GM21390 (cell line): Measurements from ENCODE around the gene ALDH1A2.
"Not testable (repeated sequence)": the region's sequence is repeated elsewhere in the genome, so short reads cannot be mapped to it uniquely, and the experiment has no call there.

Source experiments
- ATAC-seq: cut with Tn5 transposase; IDR thresholded peaks from one replicate; pipeline ENCODE4 v1.9.1; 2021; ENCODE audit not compliant: unreplicated experiment

The ALDH1A2 gene

DNA sequence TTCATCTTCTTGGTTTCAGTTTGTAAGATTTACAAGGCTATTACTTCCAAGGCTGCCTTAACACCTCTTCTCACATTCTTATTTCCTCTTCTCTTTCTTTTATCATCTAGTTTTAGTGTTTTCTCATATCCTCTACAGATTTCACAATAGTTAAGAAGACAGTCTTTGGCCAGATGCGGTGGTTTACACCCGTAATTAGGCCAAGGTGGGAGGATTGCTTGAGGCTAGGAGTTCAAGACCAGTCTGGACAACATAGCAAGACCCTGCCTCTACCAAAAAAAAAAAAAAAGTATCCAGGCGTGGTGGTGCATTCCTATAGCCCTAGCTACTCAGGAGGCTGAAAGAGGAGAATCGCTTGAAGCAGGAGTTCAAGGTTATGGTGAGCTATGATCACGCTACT lies 3.5 kb upstream of the ALDH1A2 start:
- ATAC-seq: no peak

DNA sequence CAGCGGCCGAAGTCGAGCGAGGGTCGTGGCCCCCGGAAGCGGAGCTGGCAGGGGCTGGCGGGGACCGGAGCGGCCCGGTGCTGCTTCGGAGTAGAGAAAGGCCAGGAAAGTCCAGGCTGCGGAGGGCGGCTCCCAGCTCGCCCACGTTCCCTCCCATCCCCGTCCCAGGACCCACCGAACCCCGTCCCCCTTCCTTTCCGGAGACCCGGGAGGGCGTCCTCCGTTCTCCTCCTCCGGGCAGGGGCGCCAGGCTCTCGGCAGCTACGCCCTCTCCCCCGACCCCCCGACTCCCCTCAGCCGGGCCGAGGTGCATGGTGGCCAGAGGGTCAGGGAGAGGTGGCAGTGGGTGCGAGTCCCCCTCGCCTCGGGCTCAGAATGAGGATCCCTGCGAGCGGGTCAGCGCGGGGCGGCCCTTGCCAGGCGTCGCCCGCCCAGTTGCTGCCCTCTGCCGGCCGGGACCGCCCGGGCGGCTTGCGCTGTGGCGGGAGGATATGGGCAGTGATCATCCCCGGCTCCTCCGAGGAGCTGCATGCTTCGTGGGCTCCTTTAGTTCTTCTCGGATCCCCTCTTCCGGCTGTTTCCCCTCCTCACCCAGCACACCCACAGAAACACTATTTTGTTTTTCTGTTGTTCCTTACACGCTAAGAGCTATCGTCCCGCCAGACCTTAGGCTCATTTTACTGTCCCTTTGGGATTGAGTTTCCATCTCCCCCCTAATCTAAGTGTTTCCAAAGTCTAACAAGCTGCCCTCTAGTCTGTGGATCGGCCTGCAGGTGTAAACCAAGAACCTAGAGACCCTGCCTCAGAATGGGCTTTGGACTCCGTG lies 744 bp upstream of the ALDH1A2 start:
- no peak for ATAC-seq

DNA sequence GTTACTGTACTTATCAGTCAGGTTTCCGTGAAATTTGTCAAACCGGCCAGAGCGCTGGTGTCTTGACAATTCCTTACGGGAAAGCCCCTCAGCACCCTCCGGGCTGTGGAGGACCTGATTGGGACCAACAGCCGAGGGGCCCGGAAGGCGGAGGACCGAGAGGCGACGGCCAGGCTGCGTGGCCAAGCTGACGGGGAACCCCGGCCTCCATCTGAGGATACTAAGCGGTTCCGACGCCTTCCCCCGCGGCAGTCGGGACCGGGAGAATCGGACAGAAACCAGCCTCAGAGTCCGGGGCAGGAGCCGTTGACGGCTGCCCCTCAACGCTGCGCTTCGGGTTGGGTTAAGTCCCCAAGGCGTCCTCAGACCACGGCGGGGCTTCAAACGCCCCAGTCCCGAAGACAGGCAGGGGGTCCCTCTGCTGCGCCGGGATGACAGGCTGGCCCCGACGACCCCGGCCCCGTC lies 499 bp downstream of the ALDH1A2 start:
- ATAC-seq: no peak

DNA sequence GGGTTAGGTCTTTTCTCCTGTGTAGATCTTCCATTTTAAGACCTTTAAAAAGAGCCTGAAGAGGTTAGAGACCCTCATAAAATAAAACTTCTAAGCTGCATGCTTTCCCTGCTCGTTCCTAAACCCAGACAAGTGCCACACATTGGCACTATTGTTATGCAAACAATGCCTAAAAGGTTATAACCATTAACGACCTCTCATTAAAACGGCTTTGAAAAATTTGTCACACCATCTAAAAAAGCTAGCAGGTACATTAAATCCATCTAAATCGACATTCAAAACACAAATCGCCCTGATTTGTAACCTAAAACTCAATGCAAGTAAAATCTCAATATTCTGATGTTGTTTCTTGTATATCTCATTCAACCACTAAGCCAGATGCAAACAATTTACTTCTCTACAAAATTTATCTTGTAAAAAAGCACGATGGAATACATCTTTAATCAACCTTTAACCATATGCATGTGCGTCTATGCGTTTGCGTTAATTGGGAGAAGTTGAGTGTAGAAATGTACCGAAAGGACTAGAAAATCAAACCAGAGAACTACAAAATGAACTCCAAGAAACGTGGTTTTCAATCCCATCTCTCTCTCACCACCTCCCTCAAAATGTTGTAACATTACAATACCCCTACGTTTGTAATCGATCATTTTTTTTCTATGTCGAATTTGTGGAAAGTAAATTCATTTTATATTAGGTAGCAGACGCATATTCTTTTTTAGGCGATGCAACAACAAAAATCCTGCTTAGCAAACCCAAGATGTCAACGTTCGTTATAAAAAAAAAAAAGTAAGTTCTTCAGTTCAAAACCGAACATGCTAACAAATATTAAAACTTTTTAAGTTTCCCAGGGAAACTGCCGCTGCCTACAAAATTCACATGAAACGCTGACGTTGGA lies 1.2 kb downstream of the ALDH1A2 start:
- no peak for ATAC-seq

DNA sequence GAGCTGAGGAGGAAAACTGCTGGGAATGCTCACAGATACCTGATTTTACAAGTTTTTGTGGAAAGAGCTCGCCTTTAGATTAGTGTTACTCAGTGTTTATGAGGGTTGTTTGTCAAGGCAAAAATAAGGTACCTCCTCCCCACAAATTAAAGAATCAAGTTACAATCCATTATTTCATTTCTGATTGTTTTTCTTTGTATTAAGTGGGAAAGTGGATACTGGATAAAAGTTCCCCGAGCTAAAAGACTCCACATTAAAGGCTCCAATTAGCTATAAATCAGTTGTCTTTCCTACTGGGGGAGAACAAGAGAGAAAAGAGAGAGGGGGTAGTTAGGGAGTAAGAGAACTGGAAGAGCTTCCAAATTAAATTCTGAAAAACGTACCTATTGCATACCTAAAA lies 1.9 kb downstream of the ALDH1A2 start:
- ATAC-seq: no peak

DNA sequence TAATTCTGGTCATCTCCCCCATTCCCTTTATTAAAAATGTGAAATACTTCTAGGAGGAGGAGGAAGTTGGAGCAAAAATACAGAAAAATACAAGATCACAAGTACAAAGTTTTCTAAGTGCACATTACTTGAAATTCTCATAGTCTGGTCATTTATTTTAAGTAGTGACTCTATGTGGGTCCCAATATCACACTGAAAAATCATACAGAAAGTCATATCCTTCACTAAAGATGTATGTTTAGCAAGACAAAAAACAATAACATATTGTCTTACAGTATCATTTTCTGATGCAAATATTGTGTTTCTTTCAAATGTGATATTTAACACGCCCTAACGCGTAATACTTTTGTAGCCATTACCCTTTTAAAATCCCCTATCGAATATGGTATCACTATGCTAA lies 2.5 kb downstream of the ALDH1A2 start:
- ATAC-seq: no peak

DNA sequence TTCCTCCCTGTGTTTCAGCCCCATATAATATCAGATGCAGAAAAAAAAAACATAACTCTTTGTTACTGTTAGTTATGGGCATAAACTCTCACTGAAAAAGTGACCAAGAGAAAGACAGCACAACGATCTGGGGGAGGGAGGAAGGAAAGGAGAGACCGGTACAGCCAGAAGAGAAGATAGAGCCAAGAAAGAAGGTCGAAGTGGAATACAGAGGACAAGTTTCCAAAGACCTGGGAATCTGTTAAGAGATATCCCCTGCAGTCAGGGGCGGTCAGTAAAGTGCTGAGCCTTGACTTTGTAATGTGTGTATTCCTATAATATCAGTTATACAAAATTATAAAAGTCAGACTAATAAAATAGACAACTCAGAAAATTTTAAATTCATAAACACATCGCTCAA lies 3.3 kb downstream of the ALDH1A2 start:
- no peak for ATAC-seq

DNA sequence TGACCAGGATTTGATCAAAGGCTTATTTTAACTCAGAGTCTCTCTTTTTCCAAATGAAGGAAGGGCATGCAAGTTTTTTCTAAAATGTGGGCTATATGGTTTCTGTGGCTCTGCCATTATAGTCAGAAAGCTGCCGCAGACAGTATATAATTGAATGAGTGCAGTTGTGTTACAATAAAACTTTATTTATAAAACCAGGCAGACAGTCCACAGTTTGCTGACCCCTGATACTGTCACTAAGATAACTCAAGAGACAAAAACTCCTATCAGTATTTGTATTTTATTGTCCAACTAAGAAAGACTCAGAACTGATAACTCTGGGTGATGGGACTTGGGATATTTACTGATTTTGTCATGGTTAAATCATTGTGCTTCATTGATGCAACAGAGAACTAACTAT lies 4.9 kb downstream of the ALDH1A2 start:
- no peak for ATAC-seq

DNA sequence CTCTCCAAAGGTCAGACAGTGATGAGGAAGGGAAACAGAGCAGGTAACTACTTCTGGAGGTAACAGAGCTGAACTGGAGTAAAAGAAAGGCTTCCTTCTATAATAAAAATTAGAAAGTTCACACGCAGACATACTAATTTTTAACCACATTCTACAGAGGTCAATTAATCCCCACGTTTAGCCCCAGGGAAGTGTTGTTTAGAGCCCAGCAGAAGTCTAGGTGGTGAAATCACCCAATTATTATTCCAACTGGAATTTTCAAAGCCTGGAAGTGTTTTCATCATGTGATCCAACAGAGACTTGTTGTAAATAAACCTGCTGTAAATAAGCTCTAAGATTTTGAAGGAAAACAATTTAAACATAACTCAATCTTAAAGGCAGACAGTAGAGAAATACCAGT lies 6.8 kb downstream of the ALDH1A2 start:
- ATAC-seq: no peak

DNA sequence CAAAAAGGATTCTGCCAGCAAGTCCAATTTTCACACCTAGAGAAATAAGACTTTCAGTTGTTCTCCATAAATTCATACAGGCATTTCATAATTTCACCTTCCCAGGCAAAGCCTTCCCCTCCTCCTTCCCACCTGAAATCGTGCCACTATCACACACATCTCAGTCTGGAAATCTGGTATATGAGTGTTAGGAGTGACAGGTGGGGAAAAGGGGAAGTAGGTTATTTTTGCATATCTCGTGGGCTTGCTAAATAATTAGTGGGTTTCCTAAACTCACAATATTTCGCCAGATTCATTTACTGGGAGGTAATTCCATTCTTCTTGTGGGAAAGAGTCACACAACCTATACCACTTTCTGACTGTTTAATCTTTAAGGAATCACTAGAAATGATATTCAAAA lies 7.4 kb downstream of the ALDH1A2 start:
- no peak for ATAC-seq

DNA sequence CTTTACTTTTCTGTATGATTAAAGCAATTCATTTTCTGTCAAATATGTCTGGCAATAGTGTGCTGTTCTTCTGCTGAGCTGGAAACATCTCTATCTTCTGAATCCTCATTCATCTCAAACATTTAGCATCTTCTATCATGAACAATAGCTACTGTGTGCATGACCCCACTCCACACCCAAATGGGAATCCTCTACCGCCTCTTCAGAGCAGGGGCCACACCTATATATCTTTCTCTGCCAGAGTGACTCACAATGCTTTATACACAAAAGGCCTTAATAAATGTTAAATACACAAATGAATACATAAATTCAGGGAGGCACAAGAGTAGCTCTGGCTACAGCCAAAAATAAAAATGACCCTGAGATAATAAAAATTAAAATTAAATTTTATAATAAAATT lies 8.0 kb downstream of the ALDH1A2 start:
- ATAC-seq: no peak

DNA sequence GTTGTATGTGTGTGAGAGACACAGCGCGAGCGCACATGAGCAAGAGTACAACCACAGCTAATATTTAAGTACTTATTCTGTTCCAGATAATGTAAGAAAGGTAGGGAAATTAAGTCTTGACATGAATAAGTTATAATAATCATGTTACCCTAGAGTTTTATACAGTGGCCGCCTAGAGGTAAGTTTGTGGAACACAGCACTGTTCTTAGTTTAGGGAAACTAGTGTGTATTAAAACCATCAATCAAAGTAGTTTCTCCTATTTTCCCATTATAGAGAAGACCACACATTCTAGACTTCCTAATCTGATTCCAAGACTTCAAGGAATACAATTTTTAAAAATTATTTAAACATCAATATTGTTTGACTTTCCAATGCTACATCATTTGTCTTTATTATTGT lies 9.5 kb downstream of the ALDH1A2 start:
- ATAC-seq: no peak

DNA sequence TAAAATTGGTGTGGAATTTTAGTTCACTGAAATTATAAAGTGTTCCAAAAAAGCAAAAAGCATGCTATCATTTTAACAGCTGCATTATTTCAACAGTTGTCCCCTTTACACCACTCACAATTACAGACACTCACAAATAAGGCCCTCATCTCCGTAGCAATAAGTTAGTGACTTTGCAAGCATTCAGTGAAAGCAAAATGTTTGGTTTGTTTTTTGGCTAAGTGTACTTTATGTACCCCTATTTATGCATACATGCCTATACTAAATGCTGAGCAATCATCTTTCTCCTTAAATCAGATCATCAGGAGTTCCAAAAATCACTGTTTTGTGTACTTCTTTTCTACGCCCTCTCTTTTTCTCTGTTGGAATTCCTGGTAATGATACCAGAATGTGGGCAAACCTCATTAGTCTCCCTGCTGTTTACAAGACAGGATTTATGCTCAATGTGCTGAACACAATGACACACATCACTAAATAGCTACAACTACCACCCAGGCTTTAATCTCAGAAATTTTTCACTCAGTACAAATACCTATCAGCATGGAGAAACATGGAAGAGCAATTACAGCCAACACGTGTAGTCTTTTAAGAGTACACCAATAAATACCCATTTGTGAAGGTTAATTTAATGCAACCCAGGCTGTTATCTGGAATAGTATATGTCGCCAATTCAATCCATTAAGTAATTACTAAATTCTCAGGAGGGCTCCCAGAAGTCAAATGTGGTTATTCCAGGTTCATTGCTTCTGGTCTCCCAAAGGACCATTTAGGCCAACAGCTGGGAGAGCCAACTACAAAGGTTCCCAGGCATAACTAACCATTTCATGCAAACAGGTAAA lies 12.0 kb downstream of the ALDH1A2 start:
- no peak for ATAC-seq

DNA sequence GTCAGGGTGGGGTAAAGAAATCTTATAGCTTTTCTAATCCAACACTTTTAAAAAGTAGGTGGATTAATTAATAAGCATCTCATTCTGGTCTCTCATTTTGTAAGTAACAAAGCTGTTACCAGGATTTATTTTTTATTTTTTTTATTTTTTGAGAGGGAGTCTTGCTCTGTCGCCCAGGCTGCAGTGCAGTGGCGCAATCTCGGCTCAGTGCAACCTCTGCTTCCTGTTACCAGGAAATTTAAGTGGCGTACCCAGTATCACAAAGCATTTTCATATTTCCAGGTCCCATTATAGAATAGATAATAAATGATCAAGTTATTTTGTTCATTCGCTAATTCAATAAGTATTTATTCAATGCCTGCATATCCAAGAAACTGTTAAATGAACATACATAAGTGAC lies 13.2 kb downstream of the ALDH1A2 start:
- no peak for ATAC-seq

DNA sequence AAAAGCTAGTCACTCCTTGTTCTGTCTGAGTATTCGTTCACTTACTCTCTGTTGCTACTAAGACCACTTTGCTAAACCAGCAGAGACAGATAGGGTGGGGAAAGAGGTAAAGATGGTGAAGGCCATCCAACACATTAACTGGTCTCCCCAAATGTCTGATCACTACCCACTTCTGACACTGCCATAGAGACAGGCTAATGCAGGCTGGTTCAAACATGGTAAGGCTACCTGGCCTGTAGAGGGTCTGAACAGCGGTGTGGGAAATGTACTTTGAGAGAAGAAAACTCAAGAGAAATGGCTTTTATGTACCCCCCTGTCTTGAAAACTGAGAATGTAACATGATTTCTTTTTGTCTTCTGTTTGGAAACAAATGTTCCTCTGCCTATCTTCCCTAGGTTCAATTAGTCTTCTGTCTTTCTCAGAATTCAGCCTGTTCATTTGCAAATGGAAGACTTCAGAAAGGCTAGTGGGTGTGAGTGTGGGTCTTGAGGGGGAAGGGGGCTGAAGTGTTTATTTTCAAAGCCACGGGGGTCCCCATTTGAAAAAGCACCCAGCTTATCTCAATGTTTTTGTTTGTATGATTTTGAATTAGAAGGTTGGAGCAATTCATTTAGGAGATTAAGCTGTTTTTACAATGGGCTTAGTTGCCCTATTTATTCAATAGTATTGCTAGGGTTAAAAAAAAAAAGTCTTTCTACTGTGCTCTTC lies 15.8 kb downstream of the ALDH1A2 start:
- ATAC-seq: no peak

DNA sequence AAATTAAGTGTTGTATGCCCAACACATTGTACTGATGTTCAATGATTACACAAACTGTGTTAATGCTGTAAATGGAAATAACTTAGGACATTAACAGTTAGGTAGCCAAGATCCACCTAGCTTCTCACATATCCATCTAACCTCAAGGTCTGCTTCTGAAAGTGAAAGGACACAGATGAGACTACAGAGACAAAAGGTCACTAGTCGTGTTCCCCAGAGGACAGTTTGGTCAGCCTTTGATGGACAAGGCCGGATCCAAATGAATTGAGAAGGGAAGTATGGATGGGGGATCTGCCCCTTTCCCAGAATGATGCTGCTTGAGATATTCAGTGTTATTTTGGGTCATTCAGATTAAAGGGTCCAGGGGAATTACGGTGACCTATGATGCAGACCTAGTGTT lies 17.2 kb downstream of the ALDH1A2 start:
- no peak for ATAC-seq

DNA sequence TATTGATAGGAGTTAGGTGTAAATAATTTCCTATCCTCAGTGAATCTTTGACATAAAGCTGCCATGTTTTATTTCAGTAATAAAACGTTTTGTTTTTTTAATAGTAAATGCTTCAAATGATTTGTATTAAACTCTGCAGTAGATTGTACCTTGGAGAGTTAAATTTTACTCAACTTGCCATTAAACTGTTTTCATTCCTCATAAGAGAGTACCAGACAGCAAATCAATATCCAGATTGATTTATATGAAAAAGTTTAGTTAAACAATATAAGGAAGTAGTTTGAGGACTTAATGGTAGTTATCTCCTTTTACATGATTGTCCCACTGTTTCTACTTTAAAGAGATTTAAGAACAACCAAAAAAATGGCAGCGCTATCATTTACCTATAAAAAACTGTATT lies 18.4 kb downstream of the ALDH1A2 start:
- ATAC-seq: no peak

DNA sequence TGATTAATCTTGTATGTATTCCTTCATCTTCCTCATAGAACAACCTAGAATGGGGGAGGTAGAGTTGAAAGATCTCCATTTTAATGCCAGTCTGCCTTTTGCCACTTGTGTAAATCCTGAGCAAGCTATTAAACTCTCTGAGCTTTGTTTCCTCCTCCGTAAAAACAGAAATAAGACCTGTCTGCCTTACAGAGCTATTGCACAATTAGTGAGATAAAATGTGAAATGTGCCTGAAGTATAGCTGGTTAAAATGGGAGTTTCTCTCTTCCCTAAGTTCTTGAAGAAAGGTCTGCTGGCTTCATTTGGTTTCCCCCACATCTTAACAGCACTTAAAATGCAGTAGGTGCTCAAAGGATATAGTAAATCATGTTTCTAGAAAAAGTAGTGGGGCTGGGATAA lies 19.0 kb downstream of the ALDH1A2 start:
- ATAC-seq: no peak

DNA sequence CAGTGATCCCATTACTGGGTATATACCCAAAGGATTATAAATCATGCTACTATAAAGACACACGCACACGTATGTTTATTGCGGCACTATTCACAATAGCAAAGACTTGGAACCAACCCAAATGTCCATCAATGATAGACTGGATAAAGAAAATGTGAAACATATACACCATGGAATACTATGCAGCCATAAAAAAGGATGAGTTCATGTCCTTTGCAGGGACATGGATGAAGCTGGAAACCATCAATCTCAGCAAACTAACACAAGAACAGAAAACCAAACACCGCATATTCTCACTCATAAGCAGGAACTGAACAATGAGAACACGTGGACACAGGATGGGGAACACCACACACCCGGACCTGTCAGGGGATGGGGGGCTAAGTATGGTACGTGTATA lies 20.1 kb downstream of the ALDH1A2 start:
- not testable (repeated sequence) for ATAC-seq

DNA sequence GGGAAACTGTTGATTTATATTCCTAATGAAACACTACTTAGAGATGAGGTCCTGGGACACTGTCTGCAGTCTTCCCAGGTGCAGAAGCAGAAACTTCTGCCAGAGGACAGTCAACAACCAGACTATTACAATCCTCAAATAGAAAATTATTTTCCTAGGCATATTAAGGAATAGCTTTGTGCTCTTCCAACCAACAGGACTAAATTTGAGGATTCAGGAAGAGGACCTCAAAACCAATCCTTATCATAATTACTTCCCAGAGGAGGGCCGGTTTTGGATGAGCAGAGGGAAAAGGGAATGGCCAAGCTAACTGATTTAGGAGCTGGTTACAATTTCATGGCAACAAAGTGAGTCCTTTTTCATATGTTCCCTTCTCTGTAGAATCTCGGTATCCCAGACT lies 21.0 kb downstream of the ALDH1A2 start:
- ATAC-seq: no peak
